H1 (cell line): ENCODE data around the gene POLA2. TPM values are rescaled to one million over a fixed set of nuclear protein-coding genes. Genes with fewer than 3 reads are reported as not detected.

ENCODE experiments used
- CTCF ChIA-PET: fragments of 300-600 bp; sonication (Branson Sonifier 250); formaldehyde crosslinking; loops from one replicate; lab custom pipeline; 2021; ENCODE audit not compliant: partially characterized antibody; lab: Charles Lee
- POLR2A ChIA-PET: fragments of 300-600 bp; sonication (Branson Sonifier 250); formaldehyde crosslinking; loops from one replicate; lab custom pipeline; 2021; ENCODE audit warnings: inconsistent platforms; ENCODE audit not compliant: partially characterized antibody; lab: Charles Lee
- DNase-seq, 2 experiments: peaks; one replicate each; pipeline versions ENCODE4 v3.0.0 to v3.0.0-alpha.2; 2010 to 2022; ENCODE audit warnings: low spot score in 2 of 2, low read depth in 1 of 2, mixed read lengths in 1 of 2
- FAIRE-seq: peaks from 2 replicates; lab custom pipeline; 2011; peaks lifted over from hg19 to GRCh38; lab: Jason Lieb, UNC
- H2AFZ ChIP-seq: 2 replicates; pipeline ENCODE4 v1.8.1; 2012; ENCODE audit warnings: low read length, inconsistent platforms
- H2AK5ac ChIP-seq: 2 replicates; pipeline ENCODE4 v1.6.1; 2013; ENCODE audit warnings: low read depth, low read length
- H2BK120ac ChIP-seq: replicated peaks from 2 replicates; pipeline ENCODE3; 2013; ENCODE audit warnings: low read depth, low read length, inconsistent platforms
- H2BK12ac ChIP-seq: 2 replicates; pipeline ENCODE4 v1.6.1; 2013; ENCODE audit warnings: low read depth, low read length
- H2BK15ac ChIP-seq: 2 replicates; pipeline ENCODE4 v1.6.1; 2013; ENCODE audit warnings: low read length
- H2BK20ac ChIP-seq: 2 replicates; pipeline ENCODE4 v1.6.1; 2013; ENCODE audit warnings: low read length
- H2BK5ac ChIP-seq: 2 replicates; pipeline ENCODE4 v1.6.1; 2013; ENCODE audit warnings: low read depth, low read length
- H3K14ac ChIP-seq: 2 replicates; pipeline ENCODE4 v1.6.1; 2013; ENCODE audit warnings: inconsistent platforms; ENCODE audit not compliant: insufficient read length
- H3K18ac ChIP-seq: 2 replicates; pipeline ENCODE4 v1.6.1; 2013; ENCODE audit warnings: low read length; ENCODE audit errors: extremely low read depth
- H3K23ac ChIP-seq: 2 replicates; pipeline ENCODE4 v1.6.1; 2013; ENCODE audit warnings: inconsistent platforms; ENCODE audit not compliant: insufficient read length
- H3K23me2 ChIP-seq: 2 replicates; pipeline ENCODE4 v1.6.1; 2013; ENCODE audit warnings: low read depth, low read length
- H3K27ac ChIP-seq: 2 replicates; pipeline ENCODE4 v1.6.1; 2011; ENCODE audit warnings: low read depth, low read length, inconsistent platforms
- H3K27me3 ChIP-seq, 4 experiments: replicated peaks in 1 of 4; 1 replicate in 1 of 4; 2 replicates in 3 of 4; pipeline versions ENCODE4 v1.6.1 to v1.8.1; 2011 to 2013; ENCODE audit warnings: low read length in 3 of 4, mild to moderate bottlenecking in 3 of 4, inconsistent platforms in 2 of 4, mixed read lengths in 2 of 4, moderate library complexity in 1 of 4; ENCODE audit not compliant: control insufficient read depth in 3 of 4, insufficient read depth in 3 of 4; ENCODE audit errors: extremely low read depth in 1 of 4
- H3K36me3 ChIP-seq, 4 experiments: 2 replicates each; pipeline versions ENCODE4 v1.6.1 to v1.8.1; 2011 to 2013; ENCODE audit warnings: mild to moderate bottlenecking in 4 of 4, low read length in 3 of 4, moderate library complexity in 2 of 4, control low read depth in 1 of 4, inconsistent platforms in 1 of 4; ENCODE audit not compliant: insufficient read depth in 4 of 4, control insufficient read depth in 2 of 4
- H3K4ac ChIP-seq: replicated peaks from 2 replicates; pipeline ENCODE3; 2013; ENCODE audit warnings: low read length, low read depth, mixed read lengths, inconsistent platforms; ENCODE audit not compliant: insufficient read length
- H3K4me1 ChIP-seq, 4 experiments: replicated peaks in 1 of 4; 1 replicate in 1 of 4; 2 replicates in 3 of 4; pipeline versions ENCODE4 v1.6.1 to v1.8.1; 2011 to 2013; ENCODE audit warnings: low read length in 3 of 4, inconsistent platforms in 2 of 4, mixed read lengths in 1 of 4; ENCODE audit not compliant: insufficient read depth in 4 of 4, control insufficient read depth in 3 of 4
- H3K4me2 ChIP-seq, 2 experiments: 2 replicates each; pipeline versions ENCODE4 v1.6.1 to v1.8.1; 2011 to 2013; ENCODE audit warnings: low read depth in 2 of 2, low read length in 2 of 2, control low read depth in 1 of 2, inconsistent platforms in 1 of 2, mild to moderate bottlenecking in 1 of 2; ENCODE audit not compliant: insufficient read depth in 1 of 2
- H3K4me3 ChIP-seq, 4 experiments: fragments of 200-600, 300-600 bp in 1 of 4; sonication (generic), shearing (Covaris generic), sonication (Bioruptor Twin) in 1 of 4; 2 replicates each; pipeline versions ENCODE4 v1.5.1 to v1.8.1; 2011 to 2016; ENCODE audit warnings: low read length in 4 of 4, low read depth in 3 of 4, control low read depth in 2 of 4, inconsistent platforms in 2 of 4, mild to moderate bottlenecking in 2 of 4, mixed read lengths in 1 of 4, moderate library complexity in 1 of 4; ENCODE audit not compliant: insufficient read depth in 2 of 4; ENCODE audit errors: extremely low read depth in 1 of 4
- H3K56ac ChIP-seq: replicated peaks from 2 replicates; pipeline ENCODE3; 2013; ENCODE audit warnings: low read depth, mild to moderate bottlenecking, mixed read lengths, low read length, inconsistent platforms; ENCODE audit not compliant: insufficient read length
- H3K79me1 ChIP-seq: 2 replicates; pipeline ENCODE4 v1.6.1; 2013; ENCODE audit warnings: low read depth, low read length, control low read depth
- H3K79me2 ChIP-seq, 2 experiments: 2 replicates each; pipeline versions ENCODE4 v1.6.1 to v1.8.1; 2012 to 2013; ENCODE audit warnings: low read length in 2 of 2, mild to moderate bottlenecking in 2 of 2, inconsistent platforms in 1 of 2; ENCODE audit not compliant: insufficient read depth in 2 of 2, control insufficient read depth in 1 of 2
- H3K9ac ChIP-seq, 4 experiments: replicated peaks in 1 of 4; 1 replicate in 1 of 4; 2 replicates in 3 of 4; pipeline versions ENCODE4 v1.6.1 to v1.8.1; 2011 to 2013; ENCODE audit warnings: low read depth in 3 of 4, low read length in 3 of 4, control low read depth in 2 of 4, mild to moderate bottlenecking in 2 of 4, moderate library complexity in 2 of 4, inconsistent platforms in 1 of 4; ENCODE audit errors: extremely low read depth in 1 of 4
- H3K9me3 ChIP-seq, 2 experiments: 2 replicates each; pipeline versions ENCODE4 v1.6.1 to v1.8.1; 2012 to 2013; ENCODE audit warnings: mild to moderate bottlenecking in 2 of 2, moderate library complexity in 2 of 2, control low read depth in 1 of 2, inconsistent platforms in 1 of 2, low read depth in 1 of 2, low read length in 1 of 2, mixed read lengths in 1 of 2; ENCODE audit not compliant: insufficient read depth in 2 of 2
- H4K20me1 ChIP-seq, 2 experiments: replicated peaks in 1 of 2; 2 replicates each; pipeline versions ENCODE3 to v1.8.1; 2011 to 2013; ENCODE audit warnings: inconsistent platforms in 2 of 2, low read length in 2 of 2, mild to moderate bottlenecking in 1 of 2; ENCODE audit not compliant: insufficient read depth in 2 of 2, control insufficient read depth in 1 of 2
- H4K5ac ChIP-seq: 2 replicates; pipeline ENCODE4 v1.6.1; 2013; ENCODE audit warnings: low read length, low read depth, mixed read lengths, inconsistent platforms; ENCODE audit not compliant: insufficient read length
- H4K8ac ChIP-seq: 2 replicates; pipeline ENCODE4 v1.8.0; 2013; ENCODE audit warnings: mild to moderate bottlenecking, moderate library complexity, low read length, inconsistent platforms; ENCODE audit not compliant: insufficient read depth; ENCODE audit errors: extremely low read depth
- H4K91ac ChIP-seq: replicated peaks from 2 replicates; pipeline ENCODE3; 2013; ENCODE audit warnings: low read length, mixed read lengths, inconsistent platforms; ENCODE audit not compliant: insufficient read length
- ASH2L ChIP-seq: fragments of 200-600, 300-600 bp; sonication (generic); IDR thresholded peaks from one replicate; pipeline ENCODE4 v1.7.1; 2017; ENCODE audit warnings: low read length
- SIX5 ChIP-seq: IDR thresholded peaks from 2 replicates; pipeline ENCODE4 v1.6.1; 2011; ENCODE audit warnings: mild to moderate bottlenecking, low read depth, low read length
- WGBS, 2 experiments: shearing (Covaris generic) in 1 of 2; methylation state at CpG; one replicate each; pipeline versions ENCODE4 v1.1.6 to v1.1.7; 2013 to 2015; ENCODE audit warnings: low lambda C conversion rate in 2 of 2, mixed read lengths in 2 of 2, inconsistent platforms in 1 of 2, low coverage in 1 of 2, missing lambda C conversion rate in 1 of 2; ENCODE audit not compliant: insufficient replicate concordance in 2 of 2, insufficient coverage in 1 of 2, insufficient read length in 1 of 2; ENCODE audit errors: extremely low coverage in 1 of 2, missing lambda C conversion rate in 1 of 2; 5-methylcytosine and 5-hydroxymethylcytosine counted together
- polyA plus RNA-seq, 7 experiments: library from polyadenylated mRNA; depleted of rRNA in 3 of 7; stranded (reverse) in 5 of 7; unstranded in 2 of 7; fragments of >200 nt in 5 of 7; fragments of 200-250 nt in 2 of 7; gene quantifications; 1 replicate in 5 of 7; 2 replicates in 1 of 7; 4 replicates in 1 of 7; pipeline versions ENCODE4 v1.2.1 to v1.2.3, GENCODE V29; 2011 to 2013; ENCODE audit warnings: missing spikeins in 2 of 7, mixed read lengths in 2 of 7
- total RNA-seq: library from RNA; stranded (reverse); fragmentation: NEBNext Ultra II Directional; extraction: Animal tissue kit (Norgen Biotek cat#: 25700); gene quantifications from 2 replicates; pipeline ENCODE4 v1.2.1, GENCODE V29; 2021

POLA2 gene
- total and polyA plus RNA-seq, 2 of the 8 experiments (the other 6 are each of a cell fraction or from before 2014, with no cell fraction given), result 31.2 to 55.9 TPM

DNA sequence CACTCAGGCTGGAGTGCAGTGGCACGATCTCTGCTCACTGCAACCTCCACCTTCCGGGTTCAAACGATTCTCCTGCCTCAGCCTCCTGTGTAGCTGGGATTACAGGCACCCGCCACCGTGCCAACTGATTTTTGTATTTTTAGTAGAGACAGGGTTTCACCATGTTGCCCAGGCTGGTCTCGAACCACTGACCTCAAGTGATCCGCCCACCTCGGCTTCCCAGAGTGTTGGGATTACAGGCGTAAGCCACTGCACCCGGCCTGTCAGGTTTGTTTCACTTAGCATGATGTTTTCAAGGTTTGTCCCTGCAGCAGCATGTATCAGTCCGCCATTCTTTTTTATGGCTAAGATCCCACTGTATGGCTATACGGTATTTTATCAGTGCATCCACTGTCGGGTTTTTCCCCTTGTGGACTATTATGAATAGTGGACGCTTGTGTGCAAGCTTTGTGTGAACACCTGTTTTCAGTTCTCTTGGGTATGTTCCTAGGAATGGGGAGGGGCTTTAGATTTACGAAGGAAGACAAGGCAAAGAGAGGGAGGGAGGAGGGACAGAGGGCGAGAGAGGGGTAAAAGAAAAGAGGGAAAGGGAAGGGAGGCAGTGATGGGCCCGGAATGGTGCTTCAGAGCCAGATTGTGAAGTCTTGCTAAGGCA, 39.0 kb downstream of the POLA2 start:
- peaks cover 9 to 24% (median 19%) of the 10 kb centered on the region in 4 experiments for H3K36me3 ChIP-seq
- no peak overlapping the region for H2BK120ac ChIP-seq
- no peak overlapping the region for H2BK20ac ChIP-seq
- H3K23me2 ChIP-seq, result peaks cover 3% of the 10 kb centered on the region; the same call in 1 of the 2 replicates
- peaks cover 0 to 6% of the 10 kb centered on the region in 2 experiments for H4K20me1 ChIP-seq
- H3K79me1 ChIP-seq, result no peaks in the 10 kb centered on the region
- TF ChIP-seq SIX5 (no peak), ASH2L (no peak)
- no peak overlapping the region for H4K5ac ChIP-seq
- peaks cover 0 to 12% (median 9%) of the 10 kb centered on the region in 4 experiments; a peak in 6 of 7 replicates for H3K4me1 ChIP-seq
- H3K23ac ChIP-seq, result no peak overlapping the region
- H3K18ac ChIP-seq, result no peak overlapping the region
- DNase-seq (no peak), FAIRE-seq (no peak)
- no peak overlapping the region for H4K8ac ChIP-seq
- H3K9ac ChIP-seq, result no peak overlapping the region
- H3K56ac ChIP-seq, result no peak overlapping the region
- 88% methylated on average over 17 of the region's 17 CpGs; no CpG with 5 or more reads in 1 of the 2 experiments for WGBS, 2 experiments
- peaks cover 0 to 2% (median 0%) of the 10 kb centered on the region in 4 experiments; a peak in 3 of 7 replicates for H3K27me3 ChIP-seq
- no peak overlapping the region for H2BK15ac ChIP-seq
- H2BK5ac ChIP-seq, result no peak overlapping the region
- ChIA-PET CTCF (interaction anchor here (45.6 to 52.8 kb wide), 2 partner anchors 13 to 14 kb away, joined by 1179 read pairs; partner anchors contain the start of genes CDC42EP2 and DPF2), POLR2A (interaction anchor here (1.5 to 10.4 kb wide), 2 partner anchors 9 to 14 kb away, joined by 3 to 99 read pairs; partner anchors contain the start of gene CDC42EP2)
- H2BK12ac ChIP-seq, result no peak overlapping the region
- no peak overlapping the region for H4K91ac ChIP-seq
- H2AFZ ChIP-seq, result no peak overlapping the region
- H3K4ac ChIP-seq, result no peak overlapping the region
- H3K4me3 ChIP-seq, result no peak overlapping the region
- H2AK5ac ChIP-seq, result no peak overlapping the region
- H3K14ac ChIP-seq, result no peak overlapping the region
- H3K79me2 ChIP-seq, result no peaks in the 10 kb centered on the region
- H3K4me2 ChIP-seq, result no peak overlapping the region
- no peaks in the 10 kb centered on the region for H3K9me3 ChIP-seq
- no peak overlapping the region for H3K27ac ChIP-seq
